Measurements from ENCODE around the gene MTRF1L.

DNA sequence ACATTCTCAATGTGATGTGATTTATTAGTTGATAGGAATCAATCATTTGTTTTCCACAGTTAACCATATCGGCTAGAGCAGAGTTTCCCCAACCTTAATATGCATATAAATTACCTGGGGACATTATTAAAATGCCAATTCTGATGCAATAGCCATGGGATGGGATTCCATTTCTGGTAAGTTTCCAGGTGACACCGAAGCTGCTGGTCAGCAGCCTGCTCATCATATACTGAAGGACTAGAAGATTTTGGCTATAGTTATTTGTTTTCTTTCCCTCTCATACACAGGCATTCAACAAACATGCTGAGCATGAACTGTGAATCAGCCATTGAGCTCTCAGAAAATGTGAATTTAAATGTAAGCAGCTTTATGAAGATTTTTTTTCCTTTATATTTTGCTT lies 55.5 kb downstream of the MTRF1L start:
- TF ChIP-seq, protein P1, sequence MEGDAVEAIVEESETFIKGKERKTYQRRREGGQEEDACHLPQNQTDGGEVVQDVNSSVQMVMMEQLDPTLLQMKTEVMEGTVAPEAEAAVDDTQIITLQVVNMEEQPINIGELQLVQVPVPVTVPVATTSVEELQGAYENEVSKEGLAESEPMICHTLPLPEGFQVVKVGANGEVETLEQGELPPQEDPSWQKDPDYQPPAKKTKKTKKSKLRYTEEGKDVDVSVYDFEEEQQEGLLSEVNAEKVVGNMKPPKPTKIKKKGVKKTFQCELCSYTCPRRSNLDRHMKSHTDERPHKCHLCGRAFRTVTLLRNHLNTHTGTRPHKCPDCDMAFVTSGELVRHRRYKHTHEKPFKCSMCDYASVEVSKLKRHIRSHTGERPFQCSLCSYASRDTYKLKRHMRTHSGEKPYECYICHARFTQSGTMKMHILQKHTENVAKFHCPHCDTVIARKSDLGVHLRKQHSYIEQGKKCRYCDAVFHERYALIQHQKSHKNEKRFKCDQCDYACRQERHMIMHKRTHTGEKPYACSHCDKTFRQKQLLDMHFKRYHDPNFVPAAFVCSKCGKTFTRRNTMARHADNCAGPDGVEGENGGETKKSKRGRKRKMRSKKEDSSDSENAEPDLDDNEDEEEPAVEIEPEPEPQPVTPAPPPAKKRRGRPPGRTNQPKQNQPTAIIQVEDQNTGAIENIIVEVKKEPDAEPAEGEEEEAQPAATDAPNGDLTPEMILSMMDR (IDR thresholded peaks at IDR 0.05) = no peak
- TF ChIP-seq POLR2A (IDR thresholded peaks at IDR 0.05) = no peak
